GM19099 (cell line): ENCODE measurements around the gene KIF27.

Experiments
- POLR2A ChIP-seq: IDR thresholded peaks from 3 replicates; pipeline ENCODE4 v1.6.1; 2011; ENCODE audit warnings: low read depth; ENCODE audit not compliant: insufficient read length; ENCODE audit errors: extremely low read depth

The KIF27 gene

DNA sequence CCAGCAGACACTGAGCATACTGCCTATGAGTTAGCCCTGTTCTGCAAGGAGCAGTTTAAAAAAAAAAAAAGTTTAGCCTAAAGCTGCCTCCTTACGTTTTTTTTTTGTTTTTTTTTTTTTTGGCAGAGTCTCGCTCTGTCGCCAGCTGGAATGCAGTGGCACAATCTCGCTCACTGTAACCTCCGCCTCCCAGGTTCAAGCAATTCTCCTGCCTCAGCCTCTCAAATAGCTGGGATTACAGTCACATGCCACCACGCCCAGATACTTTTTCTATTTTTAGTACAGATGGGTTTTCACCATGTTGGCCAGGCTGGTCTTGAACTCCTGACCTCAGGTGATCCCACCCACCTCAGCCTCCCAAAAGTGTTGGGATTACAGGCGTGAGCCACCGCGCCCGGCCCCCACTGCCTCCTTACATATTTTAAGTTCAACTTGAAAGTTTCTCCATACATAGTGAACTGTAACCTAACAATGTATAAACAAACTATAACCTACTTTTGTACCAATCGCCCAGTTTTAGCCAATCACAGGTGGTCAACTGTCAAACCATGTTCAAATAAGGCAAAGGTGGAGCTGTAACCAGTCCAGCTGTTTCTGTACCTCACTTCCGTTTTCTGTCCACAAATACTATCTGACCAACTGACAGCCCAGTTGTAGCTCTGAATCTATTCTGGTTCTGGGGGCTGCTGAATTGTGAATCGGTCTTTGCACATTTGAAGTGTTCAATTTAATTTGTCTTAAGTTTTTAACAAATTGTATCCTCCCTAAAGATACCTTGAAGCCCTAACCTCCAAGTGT, 120.8 kb downstream of the KIF27 start:
- TF ChIP-seq POLR2A: no peak

DNA sequence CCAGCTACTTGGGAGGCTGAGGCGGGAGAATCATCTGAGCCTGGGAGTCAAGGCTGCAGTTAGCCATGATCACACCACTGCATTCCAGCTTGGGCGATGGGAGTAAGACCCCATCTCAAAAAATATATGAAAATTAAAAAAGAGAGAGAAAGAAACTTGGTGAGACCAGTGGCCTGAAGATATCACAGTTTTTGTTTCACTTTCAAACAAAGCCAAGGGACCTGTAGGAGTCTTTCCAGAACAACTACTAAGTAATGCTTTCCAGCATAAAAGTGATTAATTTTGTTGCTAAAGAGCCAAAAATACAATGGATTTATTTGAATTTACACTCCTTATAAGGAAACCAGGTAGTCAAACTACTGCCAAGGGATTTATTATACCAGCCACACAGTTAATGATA, 127.2 kb downstream of the KIF27 start:
- TF ChIP-seq POLR2A: no peak

DNA sequence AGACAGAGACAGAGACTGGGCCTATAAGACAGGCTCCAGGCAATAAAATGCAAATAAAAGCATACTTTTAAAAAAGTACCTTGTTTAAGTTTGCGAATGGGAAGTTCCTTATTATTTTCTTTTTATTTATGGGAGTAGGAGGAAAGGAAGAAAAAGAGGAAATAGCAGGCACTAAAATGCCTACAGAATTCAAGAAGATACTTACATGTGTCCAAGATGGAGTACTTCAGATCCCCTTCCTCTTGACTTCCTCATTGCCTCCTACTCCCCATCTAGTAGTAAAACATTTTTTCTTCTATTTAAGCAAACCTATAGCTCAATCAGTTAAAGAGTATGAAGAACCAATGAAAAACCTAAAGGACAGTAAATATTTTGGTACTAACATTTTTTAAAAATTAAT, 128.5 kb downstream of the KIF27 start:
- TF ChIP-seq POLR2A: no peak
